A549 (cell line): Measurements from ENCODE around the gene CYP2D6. TPM values are rescaled to one million over a fixed set of nuclear protein-coding genes. Genes with fewer than 3 reads are reported as not detected.
"Not testable (repeated sequence)": the region's sequence is repeated elsewhere in the genome, so short reads cannot be mapped to it uniquely, and the experiment has no call there.

Experiments
- ATAC-seq, 2 experiments: fragments of 200-7000 bp in 1 of 2; fragments of >200 bp in 1 of 2; cut with Nextera tagmentation in 1 of 2; cut with Tn5 transposase in 1 of 2; 3 replicates each; pipeline versions ENCODE4 v1.8.0 to v1.9.1; 2018 to 2020; ENCODE audit warnings: mild to moderate bottlenecking in 1 of 2, moderate library complexity in 1 of 2
- CTCF ChIA-PET: fragments of 300-600 bp; sonication (Branson Sonifier 250); formaldehyde crosslinking; extraction: SDS; loops from one replicate; lab custom pipeline; 2021; ENCODE audit warnings: antibody characterized with exemption, inconsistent platforms; lab: Yijun Ruan, JAX
- POLR2A ChIA-PET: fragments of 350-600 bp; formaldehyde crosslinking; extraction: SDS; loops from one replicate; lab custom pipeline; 2021; ENCODE audit warnings: antibody characterized with exemption, inconsistent platforms; lab: Yijun Ruan, JAX
- DNase-seq, 2 experiments: peaks; one replicate each; pipeline versions ENCODE4 v3.0.0 to v3.0.0-alpha.2; 2011 to 2016; ENCODE audit warnings: low read depth in 1 of 2, low spot score in 1 of 2
- FAIRE-seq: peaks from 2 replicates; lab custom pipeline; 2011; peaks lifted over from hg19 to GRCh38; lab: Jason Lieb, UNC
- H3K27ac ChIP-seq, 2 experiments: fragments of >200 bp; sonication (Bioruptor Twin); formaldehyde crosslinking; 3 replicates each; pipeline ENCODE4 v1.5.1; 2016 to 2017
- H3K4me1 ChIP-seq: fragments of >200 bp; sonication (Bioruptor Twin); formaldehyde crosslinking; 3 replicates; pipeline ENCODE4 v1.6.1; 2016
- H3K4me2 ChIP-seq: fragments of >200 bp; sonication (Bioruptor Twin); formaldehyde crosslinking; 3 replicates; pipeline ENCODE4 v1.6.1; 2016
- H3K4me3 ChIP-seq: fragments of >200 bp; sonication (Bioruptor Twin); formaldehyde crosslinking; 3 replicates; pipeline ENCODE4 v1.5.1; 2016
- H3K9me3 ChIP-seq: fragments of >200 bp; sonication (Bioruptor Twin); formaldehyde crosslinking; 3 replicates; pipeline ENCODE4 v1.6.1; 2016
- BHLHE40 ChIP-seq: IDR thresholded peaks from 2 replicates; pipeline ENCODE4 v1.6.1; 2012; ENCODE audit warnings: low read depth, low read length, inconsistent platforms
- EHF ChIP-seq: fragments of 250-450 bp; sonication (Bioruptor Pico); IDR thresholded peaks from 2 replicates; pipeline ENCODE4 v1.5.0; 2020; ENCODE audit warnings: mild to moderate bottlenecking
- EHMT2 ChIP-seq: fragments of 200-600 bp; sonication (generic); IDR thresholded peaks from 2 replicates; pipeline ENCODE4 v1.6.1; 2016; ENCODE audit warnings: antibody characterized with exemption, low read depth, mild to moderate bottlenecking, moderate library complexity
- FOSL2 ChIP-seq, 2 experiments: fragments of 450-650 bp in 1 of 2; fragments of >200 bp in 1 of 2; sonication (Bioruptor Twin) in 1 of 2; formaldehyde crosslinking; IDR thresholded peaks; 2 replicates each; pipeline versions ENCODE4 v1.5.0 to v1.6.1; 2016 to 2020; ENCODE audit warnings: mild to moderate bottlenecking in 1 of 2, moderate library complexity in 1 of 2
- GATA3 ChIP-seq: IDR thresholded peaks from 2 replicates; pipeline ENCODE4 v1.6.1; 2012; ENCODE audit warnings: borderline replicate concordance
- HEYL ChIP-seq: fragments of 250-450 bp; sonication (Bioruptor Pico); IDR thresholded peaks from 2 replicates; pipeline ENCODE4 v1.8.0; 2021; ENCODE audit warnings: mild to moderate bottlenecking, moderate library complexity
- HOXB13 ChIP-seq: fragments of 250-450 bp; sonication (Bioruptor Pico); IDR thresholded peaks from 2 replicates; pipeline ENCODE4 v1.5.0; 2020; ENCODE audit warnings: low read depth, mild to moderate bottlenecking, moderate library complexity
- JUN ChIP-seq, 2 experiments: fragments of >200 bp; sonication (Bioruptor Twin); formaldehyde crosslinking; IDR thresholded peaks; 2 replicates in 1 of 2; 3 replicates in 1 of 2; pipeline ENCODE4 v1.6.1; 2016 to 2017
- NFE2L2 ChIP-seq: fragments of 150-350 bp; conservative IDR thresholded peaks from 2 replicates; pipeline ENCODE4 v1.6.1; 2014; ENCODE audit warnings: low read length
- POLR2AphosphoS2 ChIP-seq: conservative IDR thresholded peaks from 2 replicates; pipeline ENCODE4 v1.6.1; 2012; ENCODE audit warnings: low read length, improper control_type of control experiment, inconsistent platforms
- RARB ChIP-seq: fragments of 250-450 bp; sonication (Bioruptor Pico); IDR thresholded peaks from 2 replicates; pipeline ENCODE4 v1.8.0; 2021; ENCODE audit warnings: mild to moderate bottlenecking, moderate library complexity
- RCOR1 ChIP-seq: fragments of 150-350 bp; IDR thresholded peaks from 2 replicates; pipeline ENCODE4 v1.6.1; 2014; ENCODE audit warnings: antibody characterized with exemption, low read length, low read depth
- RFX5 ChIP-seq: fragments of 450-650 bp; IDR thresholded peaks from 2 replicates; pipeline ENCODE4 v1.7.1; 2014; ENCODE audit warnings: antibody characterized with exemption, mild to moderate bottlenecking, moderate library complexity
- SREBF2 ChIP-seq: fragments of 450-650 bp; IDR thresholded peaks from 2 replicates; pipeline ENCODE4 v1.6.1; 2014; ENCODE audit warnings: mild to moderate bottlenecking, moderate library complexity
- TFCP2L1 ChIP-seq: fragments of 250-450 bp; sonication (Bioruptor Pico); IDR thresholded peaks from 2 replicates; pipeline ENCODE4 v1.5.0; 2021; ENCODE audit warnings: mild to moderate bottlenecking
- TP53 ChIP-seq: fragments of 250-450 bp; sonication (Bioruptor Pico); IDR thresholded peaks from 2 replicates; pipeline ENCODE4 v1.5.0; 2021; ENCODE audit warnings: mild to moderate bottlenecking, moderate library complexity
- whole genome bisulfite sequencing: methylation state at CpG from one replicate; pipeline ENCODE4 v1.1.6; 2017; ENCODE audit errors: missing lambda C conversion rate; 5-methylcytosine and 5-hydroxymethylcytosine counted together
- polyA plus RNA-seq, 4 experiments: library from polyadenylated mRNA; depleted of rRNA in 3 of 4; stranded (reverse); fragments of >200 nt; fragmentation: RNase III in 1 of 4; extraction: RNeasy Plus Mini Kit Qiagen cat#74134 plus additional on column Dnase treatment in 1 of 4; gene quantifications; 2 replicates in 3 of 4; 3 replicates in 1 of 4; pipeline ENCODE4 v1.2.3, GENCODE V29; 2011 to 2017
- TF ChIP-seq, protein P1 (sequence below): fragments of >200 bp; sonication (Bioruptor Twin); formaldehyde crosslinking; IDR thresholded peaks from 3 replicates; pipeline ENCODE4 v1.6.1; 2016
- TF ChIP-seq, protein P2 (sequence below): fragments of >200 bp; sonication (Bioruptor Twin); formaldehyde crosslinking; IDR thresholded peaks from 3 replicates; pipeline ENCODE4 v1.5.1; 2016
- TF ChIP-seq, protein P3 (sequence below): fragments of >200 bp; sonication (Bioruptor Twin); formaldehyde crosslinking; IDR thresholded peaks from 2 replicates; pipeline ENCODE4 v1.6.1; 2016

Gene CYP2D6
- polyA plus RNA-seq, 2 of the 4 experiments (the other 2 are of a cell fraction), result 0.59 to 0.63 TPM

- no peaks in the 10 kb centered on the region for H3K4me1 ChIP-seq
- H3K27ac ChIP-seq, result no peak overlapping the region
- H3K4me3 ChIP-seq, result no peak overlapping the region
- no peak for DNase-seq
- H3K9me3 ChIP-seq, result no peaks in the 10 kb centered on the region
- ChIA-PET CTCF (no interaction called here), POLR2A (no interaction called here)
- ATAC-seq, result no peak
- 100% methylated on average over 1 of the region's 31 CpGs for WGBS
- FAIRE-seq, result no peak
- H3K4me2 ChIP-seq, result no peak overlapping the region
- TF ChIP-seq NFE2L2 (no peak), HEYL (CRISPR knock-in tag) (no peak), EHF (no peak), RCOR1 (no peak), BHLHE40 (no peak), FOSL2 (IDR thresholded peaks at IDR 0.05) (no peak), FOSL2 (CRISPR knock-in tag; IDR thresholded peaks at IDR 0.05) (no peak), EHMT2 (no peak), RARB (CRISPR knock-in tag) (no peak), TFCP2L1 (CRISPR knock-in tag) (no peak), GATA3 (no peak), JUN (IDR thresholded peaks at IDR 0.05) (no peak), HOXB13 (CRISPR knock-in tag) (no peak), RFX5 (no peak), POLR2AphosphoS2 (no peak), SREBF2 (no peak)
- TF ChIP-seq, protein P1, sequence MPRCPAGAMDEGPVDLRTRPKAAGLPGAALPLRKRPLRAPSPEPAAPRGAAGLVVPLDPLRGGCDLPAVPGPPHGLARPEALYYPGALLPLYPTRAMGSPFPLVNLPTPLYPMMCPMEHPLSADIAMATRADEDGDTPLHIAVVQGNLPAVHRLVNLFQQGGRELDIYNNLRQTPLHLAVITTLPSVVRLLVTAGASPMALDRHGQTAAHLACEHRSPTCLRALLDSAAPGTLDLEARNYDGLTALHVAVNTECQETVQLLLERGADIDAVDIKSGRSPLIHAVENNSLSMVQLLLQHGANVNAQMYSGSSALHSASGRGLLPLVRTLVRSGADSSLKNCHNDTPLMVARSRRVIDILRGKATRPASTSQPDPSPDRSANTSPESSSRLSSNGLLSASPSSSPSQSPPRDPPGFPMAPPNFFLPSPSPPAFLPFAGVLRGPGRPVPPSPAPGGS, result no peak
- TF ChIP-seq, protein P2, sequence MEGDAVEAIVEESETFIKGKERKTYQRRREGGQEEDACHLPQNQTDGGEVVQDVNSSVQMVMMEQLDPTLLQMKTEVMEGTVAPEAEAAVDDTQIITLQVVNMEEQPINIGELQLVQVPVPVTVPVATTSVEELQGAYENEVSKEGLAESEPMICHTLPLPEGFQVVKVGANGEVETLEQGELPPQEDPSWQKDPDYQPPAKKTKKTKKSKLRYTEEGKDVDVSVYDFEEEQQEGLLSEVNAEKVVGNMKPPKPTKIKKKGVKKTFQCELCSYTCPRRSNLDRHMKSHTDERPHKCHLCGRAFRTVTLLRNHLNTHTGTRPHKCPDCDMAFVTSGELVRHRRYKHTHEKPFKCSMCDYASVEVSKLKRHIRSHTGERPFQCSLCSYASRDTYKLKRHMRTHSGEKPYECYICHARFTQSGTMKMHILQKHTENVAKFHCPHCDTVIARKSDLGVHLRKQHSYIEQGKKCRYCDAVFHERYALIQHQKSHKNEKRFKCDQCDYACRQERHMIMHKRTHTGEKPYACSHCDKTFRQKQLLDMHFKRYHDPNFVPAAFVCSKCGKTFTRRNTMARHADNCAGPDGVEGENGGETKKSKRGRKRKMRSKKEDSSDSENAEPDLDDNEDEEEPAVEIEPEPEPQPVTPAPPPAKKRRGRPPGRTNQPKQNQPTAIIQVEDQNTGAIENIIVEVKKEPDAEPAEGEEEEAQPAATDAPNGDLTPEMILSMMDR, result no peak
- TF ChIP-seq, protein P3, sequence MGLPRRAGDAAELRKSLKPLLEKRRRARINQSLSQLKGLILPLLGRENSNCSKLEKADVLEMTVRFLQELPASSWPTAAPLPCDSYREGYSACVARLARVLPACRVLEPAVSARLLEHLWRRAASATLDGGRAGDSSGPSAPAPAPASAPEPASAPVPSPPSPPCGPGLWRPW, result no peak
Observed at GRCh38 chr22:42138122-42138770, 7.6 kb upstream of the CYP2D6 start.

DNA sequence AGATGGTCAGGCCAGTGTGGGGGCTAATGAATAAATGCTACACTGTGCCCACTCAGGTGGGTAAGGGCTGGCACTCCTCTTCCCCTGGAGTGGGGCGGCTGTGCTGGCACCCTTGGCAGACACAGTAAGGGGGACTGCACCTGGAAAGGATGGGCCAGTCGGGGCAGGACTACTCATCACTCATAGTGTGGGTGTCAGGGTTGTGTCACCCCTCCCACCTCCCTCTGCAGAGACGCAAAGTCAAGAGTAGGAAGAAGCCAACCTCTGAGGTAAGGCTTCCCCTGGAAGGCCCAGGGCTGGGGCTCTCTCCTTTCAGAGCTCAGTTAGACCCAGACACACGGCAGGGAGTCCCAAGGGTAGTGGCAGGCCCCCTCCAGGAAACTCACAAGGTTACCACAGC lies 5.1 kb upstream of the CYP2D6 start:
- H3K4me2 ChIP-seq, H3K9me3 ChIP-seq, H3K27ac ChIP-seq, CTCF ChIA-PET, FAIRE-seq, POLR2A ChIA-PET, H3K4me1 ChIP-seq, DNase-seq, ATAC-seq, H3K4me3 ChIP-seq: not testable (repeated sequence)
- WGBS, result no CpG with 5 or more reads among the region's 4 CpGs

- no peak for TF ChIP-seq TP53 (CRISPR knock-in tag)
- TF ChIP-seq, all 56 proteins: peak for 0
- H3K4me2 ChIP-seq, result no peak overlapping the region
- no peak overlapping the region for H3K4me3 ChIP-seq
- ChIA-PET CTCF (interaction anchor here (1.5 kb wide), 1 partner anchor 303 kb away, joined by 3 read pairs; no protein-coding TSS in a partner anchor), POLR2A (no interaction called here)
- no peak overlapping the region for H3K27ac ChIP-seq
- DNase-seq (no peak), ATAC-seq (no peak), FAIRE-seq (no peak)
- no peaks in the 10 kb centered on the region for H3K4me1 ChIP-seq
- no peaks in the 10 kb centered on the region for H3K9me3 ChIP-seq
- 86% methylated on average over 19 of the region's 24 CpGs for WGBS
Observed at GRCh38 chr22:42134100-42135020, 3.8 kb upstream of the CYP2D6 start.
